Measurements from ENCODE around the gene RAG2.

GRCh38 chr11:36617543-36618362 lies 19.7 kb upstream of the RAG2 start:
- TF ChIP-seq CTCF (IDR thresholded peaks at IDR 0.05) (no peak), POLR2A (IDR thresholded peaks at IDR 0.05) (no peak)

All from adrenal gland (tissue), 5 donors.